ENCODE measurements around the gene MT4. TPM values are rescaled to one million over a fixed set of nuclear protein-coding genes. Genes with fewer than 3 reads are reported as not detected.

MT4 gene
- total RNA-seq, 1 experiment from 2014 or later = not detected

- no peak for TF ChIP-seq AFF4 (CRISPR knock-in tag; IDR thresholded peaks at IDR 0.05; ENCODE audit: borderline replicate concordance)
Observed at GRCh38 chr16:56613706-56614105, 48.8 kb downstream of the MT4 start (continued).

- ATAC-seq (no peak), DNase-seq (ENCODE audit: low spot score) (no peak)
- TF ChIP-seq GABPB1 (CRISPR knock-in tag; IDR thresholded peaks at IDR 0.05) (no peak), NFE2L1 (CRISPR knock-in tag; IDR thresholded peaks at IDR 0.05) (no peak), ATF1 (CRISPR knock-in tag; IDR thresholded peaks at IDR 0.05) (no peak), SMAD3 (CRISPR knock-in tag; IDR thresholded peaks at IDR 0.05; ENCODE audit: borderline replicate concordance) (no peak), SP1 (CRISPR knock-in tag; conservative IDR thresholded peaks at IDR 0.05) (no peak), FOXK1 (CRISPR knock-in tag; IDR thresholded peaks at IDR 0.05) (no peak), ELF4 (CRISPR knock-in tag; IDR thresholded peaks at IDR 0.05; ENCODE audit: low read depth) (no peak), ZNF263 (CRISPR knock-in tag; IDR thresholded peaks at IDR 0.05; ENCODE audit: low read depth) (no peak), TEAD4 (CRISPR knock-in tag; IDR thresholded peaks at IDR 0.05) (no peak), HMGXB4 (CRISPR knock-in tag; IDR thresholded peaks at IDR 0.05) (no peak), ZBTB43 (CRISPR knock-in tag; IDR thresholded peaks at IDR 0.05) (no peak), ZNF423 (CRISPR knock-in tag; IDR thresholded peaks at IDR 0.05) (no peak), IRF2 (CRISPR knock-in tag; IDR thresholded peaks at IDR 0.05; ENCODE audit: borderline replicate concordance, low read depth) (no peak), RORB (CRISPR knock-in tag; IDR thresholded peaks at IDR 0.05) (no peak), ZBTB21 (CRISPR knock-in tag; IDR thresholded peaks at IDR 0.05; ENCODE audit: borderline replicate concordance) (no peak), KAT7 (CRISPR knock-in tag; IDR thresholded peaks at IDR 0.05; ENCODE audit: borderline replicate concordance) (no peak), CREB1 (CRISPR knock-in tag; IDR thresholded peaks at IDR 0.05) (no peak)
- POLR2A ChIA-PET = no interaction called here
- H3K4me1 Mint-ChIP-seq = peaks cover 42% of the 10 kb centered on the region
- H3K27ac Mint-ChIP-seq = no peak overlapping the region
- H3K36me3 Mint-ChIP-seq = no peaks in the 10 kb centered on the region
- CTCF ChIA-PET = no interaction called here
- no peaks in the 10 kb centered on the region for H3K9me3 Mint-ChIP-seq
- no peak overlapping the region for H3K4me3 Mint-ChIP-seq
- peaks cover 93% of the 10 kb centered on the region for H3K27me3 Mint-ChIP-seq (ENCODE audit: low read depth)
Observed at GRCh38 chr16:56614549-56614991, 49.7 kb downstream of the MT4 start.

GRCh38 chr16:56615353-56615752 lies 50.5 kb downstream of the MT4 start:
- ChIA-PET CTCF (interaction anchor here (1.1 kb wide), 1 partner anchor 15 kb away, joined by 3 read pairs; no protein-coding TSS in a partner anchor), POLR2A (no interaction called here)
- DNase-seq (ENCODE audit: low spot score) (no peak), ATAC-seq (no peak)
- no peak overlapping the region for H3K27ac Mint-ChIP-seq
- H3K36me3 Mint-ChIP-seq = no peaks in the 10 kb centered on the region
- TF ChIP-seq E2F1 (CRISPR knock-in tag; IDR thresholded peaks at IDR 0.05) (no peak), JAZF1 (CRISPR knock-in tag; IDR thresholded peaks at IDR 0.05) (no peak), FOXP4 (CRISPR knock-in tag; IDR thresholded peaks at IDR 0.05) (no peak)
- peaks cover 93% of the 10 kb centered on the region for H3K27me3 Mint-ChIP-seq (ENCODE audit: low read depth)
- H3K9me3 Mint-ChIP-seq = no peaks in the 10 kb centered on the region
- peaks cover 38% of the 10 kb centered on the region for H3K4me1 Mint-ChIP-seq
- no peak overlapping the region for H3K4me3 Mint-ChIP-seq

All from WTC11 (cell line).